ENCODE data around the gene KCNH4. TPM values are rescaled to one million over a fixed set of nuclear protein-coding genes. Genes with fewer than 3 reads are reported as not detected.

Gene KCNH4
- total and polyA plus RNA-seq, 2 donors (not counting 1 experiment from before 2014, with no cell fraction given) = 0.62 to 1.0 TPM

GRCh38 chr17:42225646-42226045 is 44.7 kb upstream of the KCNH4 start:
- Histone ChIP-seq H2AFZ (ENCODE audit: insufficient read depth, low read depth, low read length, poor library complexity, severe bottlenecking) (no peak overlapping the region), H3K36me3 (replicated peaks in 1 of 2; ENCODE audit: control extremely low read depth in 1 of 2, control insufficient read depth in 1 of 2, extremely low read depth in 1 of 2, insufficient read depth in 2 of 2, low read length in 1 of 2) (peaks cover 20 to 44% of the 10 kb centered on the region in 2 experiments), H3K4me2 (replicated peaks; ENCODE audit: low read depth, low read length, poor library complexity, severe bottlenecking) (no peak overlapping the region), H3K27ac (ENCODE audit: low read length in 2 of 2) (no peak overlapping the region), H3K27me3 (replicated peaks in 1 of 4; ENCODE audit: control extremely low read depth in 1 of 4, control insufficient read depth in 3 of 4, insufficient read depth in 4 of 4, low read length in 3 of 4) (no peaks in the 10 kb centered on the region), H3K9me3 (ENCODE audit: control extremely low read depth in 1 of 3, control insufficient read depth in 2 of 3, insufficient read depth in 1 of 3, low read length in 2 of 3) (no peaks in the 10 kb centered on the region), H4K20me1 (ENCODE audit: control insufficient read depth, insufficient read depth, low read length, poor library complexity, severe bottlenecking) (peaks cover 6% of the 10 kb centered on the region), H3K9ac (ENCODE audit: low read length) (no peak overlapping the region), H3K4me3 (ENCODE audit: control extremely low read depth in 1 of 5, extremely low read depth in 1 of 5, insufficient read depth in 1 of 5, low read depth in 2 of 5, low read length in 4 of 5) (no peak overlapping the region), H3K4me1 (ENCODE audit: control insufficient read depth in 2 of 2, insufficient read depth in 2 of 2, low read length in 2 of 2) (no peaks in the 10 kb centered on the region), H3K79me2 (ENCODE audit: control insufficient read depth, insufficient read depth, low read length) (no peaks in the 10 kb centered on the region)
- no peak overlapping the region for H3K4me3 Mint-ChIP-seq
- ChIA-PET CTCF (no interaction called here), POLR2A (no interaction called here)
- TF ChIP-seq CTCF (IDR thresholded peaks at IDR 0.05) (no peak), EZH2 (IDR thresholded peaks at IDR 0.05; ENCODE audit: borderline replicate concordance, insufficient read depth, low read depth, low read length, poor library complexity, severe bottlenecking) (no peak)
- DNase-seq = no peak
- no peak overlapping the region for H3K27ac Mint-ChIP-seq
- no peaks in the 10 kb centered on the region for H3K4me1 Mint-ChIP-seq
- no CpG with 5 or more reads among the region's 5 CpGs for WGBS (ENCODE audit: insufficient coverage)
- H3K9me3 Mint-ChIP-seq (ENCODE audit: insufficient read depth) = no peaks in the 10 kb centered on the region
- no peak for ATAC-seq (ENCODE audit: low read depth)
- H3K27me3 Mint-ChIP-seq = no peaks in the 10 kb centered on the region
- intact Hi-C loops (cut with micrococcal nuclease) = loop anchor here (10.0 kb wide), 1 partner anchor 49 kb away; the partner anchor contains the start of gene STAT5B

GRCh38 chr17:42224651-42225050 is 43.7 kb upstream of the KCNH4 start:
- Histone ChIP-seq H3K79me2 (ENCODE audit: control insufficient read depth, insufficient read depth, low read length) (no peaks in the 10 kb centered on the region), H3K36me3 (replicated peaks in 1 of 2; ENCODE audit: control extremely low read depth in 1 of 2, control insufficient read depth in 1 of 2, extremely low read depth in 1 of 2, insufficient read depth in 2 of 2, low read length in 1 of 2) (peaks cover 20 to 45% of the 10 kb centered on the region in 2 experiments), H3K27ac (ENCODE audit: low read length in 2 of 2) (no peak overlapping the region), H3K4me2 (replicated peaks; ENCODE audit: low read depth, low read length, poor library complexity, severe bottlenecking) (no peak overlapping the region), H3K4me1 (ENCODE audit: control insufficient read depth in 2 of 2, insufficient read depth in 2 of 2, low read length in 2 of 2) (no peaks in the 10 kb centered on the region), H3K4me3 (ENCODE audit: control extremely low read depth in 1 of 5, extremely low read depth in 1 of 5, insufficient read depth in 1 of 5, low read depth in 2 of 5, low read length in 4 of 5) (no peak overlapping the region), H3K9ac (ENCODE audit: low read length) (no peak overlapping the region), H3K27me3 (replicated peaks in 1 of 4; ENCODE audit: control extremely low read depth in 1 of 4, control insufficient read depth in 3 of 4, insufficient read depth in 4 of 4, low read length in 3 of 4) (no peaks in the 10 kb centered on the region), H3K9me3 (ENCODE audit: control extremely low read depth in 1 of 3, control insufficient read depth in 2 of 3, insufficient read depth in 1 of 3, low read length in 2 of 3) (no peaks in the 10 kb centered on the region), H4K20me1 (ENCODE audit: control insufficient read depth, insufficient read depth, low read length, poor library complexity, severe bottlenecking) (no peaks in the 10 kb centered on the region), H2AFZ (ENCODE audit: insufficient read depth, low read depth, low read length, poor library complexity, severe bottlenecking) (no peak overlapping the region)
- H3K27ac Mint-ChIP-seq = peak overlapping the region; percentile 37
- DNase-seq = no peak
- TF ChIP-seq CTCF (IDR thresholded peaks at IDR 0.05) = no peak
- TF ChIP-seq EZH2 (IDR thresholded peaks at IDR 0.05; ENCODE audit: borderline replicate concordance, insufficient read depth, low read depth, low read length, poor library complexity, severe bottlenecking) = no peak
- no peaks in the 10 kb centered on the region for H3K27me3 Mint-ChIP-seq
- intact Hi-C loops (cut with micrococcal nuclease) = loop anchor here (10.0 kb wide), 1 partner anchor 50 kb away; the partner anchor contains the start of gene STAT5B
- no peaks in the 10 kb centered on the region for H3K9me3 Mint-ChIP-seq (ENCODE audit: insufficient read depth)
- ChIA-PET CTCF (interaction anchor here (0.7 kb wide), 1 partner anchor 24 kb away, joined by 3 read pairs; no protein-coding TSS in a partner anchor), POLR2A (no interaction called here)
- no peak for ATAC-seq (ENCODE audit: low read depth)
- WGBS (ENCODE audit: insufficient coverage) = 100% methylated on average over 5 of the region's 6 CpGs
- no peaks in the 10 kb centered on the region for H3K4me1 Mint-ChIP-seq
- H3K4me3 Mint-ChIP-seq = no peak overlapping the region

Data from B cell (primary cell).